HCT116 (cell line): ENCODE results near the gene RIOK2.

Source experiments
- CTCF ChIP-seq, 3 experiments: fragments of 200-600 bp in 1 of 3; sonication (generic) in 1 of 3; IDR thresholded peaks in 2 of 3; conservative IDR thresholded peaks in 1 of 3; 2 replicates each; pipeline ENCODE4 v1.5.1; 2012 to 2017; ENCODE audit warnings: low read depth in 2 of 3, low read length in 2 of 3, antibody characterized with exemption in 1 of 3, borderline replicate concordance in 1 of 3, control low read depth in 1 of 3, mild to moderate bottlenecking in 1 of 3, mixed read lengths in 1 of 3, mixed run types in 1 of 3, moderate library complexity in 1 of 3; ENCODE audit not compliant: insufficient read depth in 1 of 3
- EGR1 ChIP-seq: IDR thresholded peaks from 2 replicates; pipeline ENCODE4 v1.6.1; 2012; ENCODE audit warnings: low read depth
- EZH2 ChIP-seq: fragments of 200-600 bp; sonication (generic); IDR thresholded peaks from 2 replicates; pipeline ENCODE4 v1.6.1; 2017; ENCODE audit warnings: antibody characterized with exemption, mixed run types
- POLR2A ChIP-seq: IDR thresholded peaks from 2 replicates; pipeline ENCODE4 v1.7.0; 2011; ENCODE audit warnings: borderline replicate concordance; ENCODE audit not compliant: insufficient read depth, insufficient read length; ENCODE audit errors: extremely low read depth
- POLR2AphosphoS5 ChIP-seq: IDR thresholded peaks from 2 replicates; pipeline ENCODE4 v1.6.1; 2011; ENCODE audit warnings: mild to moderate bottlenecking, low read depth, low read length, moderate library complexity
- SP1 ChIP-seq: IDR thresholded peaks from 2 replicates; pipeline ENCODE4 v1.6.1; 2012; ENCODE audit warnings: low read depth
- SRF ChIP-seq: IDR thresholded peaks from 2 replicates; pipeline ENCODE4 v1.6.1; 2012; ENCODE audit warnings: low read depth
- YY1 ChIP-seq: IDR thresholded peaks from 2 replicates; pipeline ENCODE4 v1.6.1; 2011; ENCODE audit warnings: low read length, low read depth, moderate library complexity, mild to moderate bottlenecking; ENCODE audit not compliant: insufficient replicate concordance; ENCODE audit errors: extremely low read depth
- ZBTB33 ChIP-seq: IDR thresholded peaks from 2 replicates; pipeline ENCODE4 v1.6.1; 2011; ENCODE audit warnings: mild to moderate bottlenecking, low read length, moderate library complexity; ENCODE audit not compliant: insufficient replicate concordance; ENCODE audit errors: extremely low read depth
- ZFX ChIP-seq: fragments of 450-650 bp; IDR thresholded peaks from 2 replicates; pipeline ENCODE4 v1.6.1; 2017
- ZNF274 ChIP-seq: fragments of 200-500 bp; sonication (Bioruptor generic); IDR thresholded peaks from 2 replicates; pipeline ENCODE4 v1.6.1; 2014; ENCODE audit warnings: mild to moderate bottlenecking, low read depth, low read length, inconsistent platforms
- TF ChIP-seq, protein P1 (sequence below): IDR thresholded peaks from 2 replicates; pipeline ENCODE4 v1.6.1; 2012
- TF ChIP-seq, protein P2 (sequence below): IDR thresholded peaks from 2 replicates; pipeline ENCODE4 v1.6.1; 2012

- TF ChIP-seq CTCF (IDR thresholded peaks at IDR 0.05 in 2 of 3, conservative IDR thresholded peaks at IDR 0.05 in 1 of 3; ENCODE audit: borderline replicate concordance in 1 of 3, insufficient read depth in 1 of 3, low read depth in 2 of 3, low read length in 2 of 3) (no peak), POLR2AphosphoS5 (no peak), SRF (no peak), EGR1 (no peak), POLR2A (no peak), EZH2 (no peak), SP1 (no peak), ZFX (no peak), ZNF274 (no peak), YY1 (no peak), ZBTB33 (no peak)
- TF ChIP-seq, protein P1, sequence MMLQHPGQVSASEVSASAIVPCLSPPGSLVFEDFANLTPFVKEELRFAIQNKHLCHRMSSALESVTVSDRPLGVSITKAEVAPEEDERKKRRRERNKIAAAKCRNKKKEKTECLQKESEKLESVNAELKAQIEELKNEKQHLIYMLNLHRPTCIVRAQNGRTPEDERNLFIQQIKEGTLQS = no peak
- TF ChIP-seq, protein P2, sequence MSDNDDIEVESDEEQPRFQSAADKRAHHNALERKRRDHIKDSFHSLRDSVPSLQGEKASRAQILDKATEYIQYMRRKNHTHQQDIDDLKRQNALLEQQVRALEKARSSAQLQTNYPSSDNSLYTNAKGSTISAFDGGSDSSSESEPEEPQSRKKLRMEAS = no peak
These were observed 58.7 kb downstream of the RIOK2 start for GRCh38 chr5:97124335-97124734.
